ENCODE data around the gene ISM2. TPM values are rescaled to one million over a fixed set of nuclear protein-coding genes. Genes with fewer than 3 reads are reported as not detected.

ISM2 gene
- total and polyA plus RNA-seq, 2 of the 13 experiments (the other 11 are each of a cell fraction or from before 2014, with no cell fraction given) = 1.8 to 40.7 TPM

DNA sequence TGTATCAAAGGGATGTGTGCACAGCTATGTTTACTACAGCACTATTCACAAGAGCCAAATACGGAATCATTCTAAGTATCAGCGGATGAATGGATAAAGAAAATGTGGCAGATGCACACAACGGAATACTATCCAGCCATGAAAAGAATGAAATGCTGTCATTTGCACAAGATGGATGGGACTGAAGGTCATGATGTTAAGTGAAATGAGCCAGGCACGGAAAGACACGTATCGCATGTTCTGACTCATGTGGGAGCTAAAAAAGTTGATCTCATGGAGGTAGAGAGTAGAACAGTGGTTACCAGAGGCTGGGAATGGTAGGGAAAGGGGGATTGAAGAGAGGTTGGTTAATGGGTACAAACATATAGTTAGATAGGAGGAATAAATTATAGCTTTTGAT is 25.9 kb upstream of the ISM2 start:
- Histone ChIP-seq H3K79me2 (ENCODE audit: insufficient read depth, low read length) (no peaks in the 10 kb centered on the region), H3K27ac (ENCODE audit: extremely low read length, insufficient read depth, low read length) (no peak overlapping the region), H3K4me3 (replicated peaks in 1 of 3; ENCODE audit: insufficient read depth in 1 of 3, low read depth in 2 of 3, low read length in 3 of 3) (no peak overlapping the region), H3K36me3 (replicated peaks in 1 of 2; ENCODE audit: control insufficient read depth in 1 of 2, insufficient read depth in 2 of 2, low read length in 2 of 2) (peaks cover 6 to 17% of the 10 kb centered on the region in 2 experiments), H4K20me1 (ENCODE audit: insufficient read depth, low read length) (no peaks in the 10 kb centered on the region), H3K4me1 (ENCODE audit: insufficient read depth, low read length) (peaks cover 14% of the 10 kb centered on the region), H3K9ac (ENCODE audit: insufficient read depth, low read depth, low read length) (no peak overlapping the region), H3K27me3 (ENCODE audit: control insufficient read depth in 1 of 2, insufficient read depth in 2 of 2, low read length in 2 of 2) (no peaks in the 10 kb centered on the region; a peak in 1 of 5 replicates), H3K4me2 (ENCODE audit: low read depth, low read length) (no peak overlapping the region), H2AFZ (ENCODE audit: low read length) (no peak overlapping the region), H3K9me3 (ENCODE audit: low read length) (no peaks in the 10 kb centered on the region)
- ATAC-seq (no peak), FAIRE-seq (no peak), DNase-seq (ENCODE audit: low spot score) (no peak)
- 82% methylated on average over 6 of the region's 6 CpGs for WGBS (ENCODE audit: low lambda C conversion rate)
- in situ Hi-C loops (cut with HindIII; ENCODE audit: extremely low pct_ligation_motif_present, low pct_unique_long_range_greater_than_20kb) = no loop called here
- ChIA-PET CTCF (ENCODE audit: low intra/inter-chr PET ratio, low total read pairs) (no interaction called here), POLR2A (no interaction called here)
- BruUV-seq (replicated peaks) = no TSS peak
- intact Hi-C loops (cut with micrococcal nuclease; ENCODE audit: unreplicated experiment) = no loop called here
- TF ChIP-seq, protein P1, sequence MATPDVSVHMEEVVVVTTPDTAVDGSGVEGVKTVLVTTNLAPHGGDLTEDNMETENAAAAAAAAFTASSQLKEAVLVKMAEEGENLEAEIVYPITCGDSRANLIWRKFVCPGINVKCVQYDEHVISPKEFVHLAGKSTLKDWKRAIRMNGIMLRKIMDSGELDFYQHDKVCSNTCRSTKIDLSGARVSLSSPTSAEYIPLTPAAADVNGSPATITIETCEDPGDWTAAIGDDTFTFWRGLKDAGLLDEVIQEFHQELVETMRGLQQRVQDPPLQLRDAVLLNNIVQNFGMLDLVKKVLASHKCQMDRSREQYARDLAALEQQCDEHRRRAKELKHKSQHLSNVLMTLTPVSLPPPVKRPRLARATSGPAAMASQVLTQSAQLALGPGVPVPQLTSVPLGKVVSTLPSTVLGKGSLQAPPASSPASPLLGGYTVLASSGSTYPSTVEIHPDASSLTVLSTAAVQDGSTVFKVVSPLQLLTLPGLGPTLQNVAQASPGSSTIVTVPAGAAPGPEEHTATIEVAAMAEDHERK (CRISPR knock-in tag; IDR thresholded peaks at IDR 0.05; ENCODE audit: low read depth) = no peak
- TF ChIP-seq, protein P2, sequence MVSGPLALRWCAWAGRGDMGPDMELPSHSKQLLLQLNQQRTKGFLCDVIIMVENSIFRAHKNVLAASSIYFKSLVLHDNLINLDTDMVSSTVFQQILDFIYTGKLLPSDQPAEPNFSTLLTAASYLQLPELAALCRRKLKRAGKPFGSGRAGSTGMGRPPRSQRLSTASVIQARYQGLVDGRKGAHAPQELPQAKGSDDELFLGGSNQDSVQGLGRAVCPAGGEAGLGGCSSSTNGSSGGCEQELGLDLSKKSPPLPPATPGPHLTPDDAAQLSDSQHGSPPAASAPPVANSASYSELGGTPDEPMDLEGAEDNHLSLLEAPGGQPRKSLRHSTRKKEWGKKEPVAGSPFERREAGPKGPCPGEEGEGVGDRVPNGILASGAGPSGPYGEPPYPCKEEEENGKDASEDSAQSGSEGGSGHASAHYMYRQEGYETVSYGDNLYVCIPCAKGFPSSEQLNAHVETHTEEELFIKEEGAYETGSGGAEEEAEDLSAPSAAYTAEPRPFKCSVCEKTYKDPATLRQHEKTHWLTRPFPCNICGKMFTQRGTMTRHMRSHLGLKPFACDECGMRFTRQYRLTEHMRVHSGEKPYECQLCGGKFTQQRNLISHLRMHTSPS (CRISPR knock-in tag; IDR thresholded peaks at IDR 0.05; ENCODE audit: low read depth) = no peak
- TF ChIP-seq ASH2L (IDR thresholded peaks at IDR 0.05; ENCODE audit: insufficient read length, low read depth, low read length) (no peak), EZH2 (conservative IDR thresholded peaks at IDR 0.05; ENCODE audit: low read depth, low read length) (no peak), ZBTB7A (CRISPR knock-in tag; IDR thresholded peaks at IDR 0.05) (no peak), RXRA (CRISPR knock-in tag; IDR thresholded peaks at IDR 0.05) (no peak), FOXK2 (IDR thresholded peaks at IDR 0.05) (no peak), ZNF891 (CRISPR knock-in tag; IDR thresholded peaks at IDR 0.05) (no peak), DNMT1 (CRISPR knock-in tag; IDR thresholded peaks at IDR 0.05) (no peak), GTF2F1 (IDR thresholded peaks at IDR 0.05; ENCODE audit: low read length) (no peak), SIN3B (IDR thresholded peaks at IDR 0.05; ENCODE audit: low read length) (no peak), FOXA3 (CRISPR knock-in tag; IDR thresholded peaks at IDR 0.05) (no peak), YY1 (IDR thresholded peaks at IDR 0.05; ENCODE audit: insufficient read depth, insufficient replicate concordance, low read depth, low read length) (no peak)
- TF ChIP-seq, protein P3, sequence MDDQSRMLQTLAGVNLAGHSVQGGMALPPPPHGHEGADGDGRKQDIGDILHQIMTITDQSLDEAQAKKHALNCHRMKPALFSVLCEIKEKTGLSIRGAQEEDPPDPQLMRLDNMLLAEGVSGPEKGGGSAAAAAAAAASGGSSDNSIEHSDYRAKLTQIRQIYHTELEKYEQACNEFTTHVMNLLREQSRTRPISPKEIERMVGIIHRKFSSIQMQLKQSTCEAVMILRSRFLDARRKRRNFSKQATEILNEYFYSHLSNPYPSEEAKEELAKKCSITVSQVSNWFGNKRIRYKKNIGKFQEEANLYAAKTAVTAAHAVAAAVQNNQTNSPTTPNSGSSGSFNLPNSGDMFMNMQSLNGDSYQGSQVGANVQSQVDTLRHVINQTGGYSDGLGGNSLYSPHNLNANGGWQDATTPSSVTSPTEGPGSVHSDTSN (CRISPR knock-in tag; IDR thresholded peaks at IDR 0.05; ENCODE audit: borderline replicate concordance) = no peak
- TF ChIP-seq, protein P4, sequence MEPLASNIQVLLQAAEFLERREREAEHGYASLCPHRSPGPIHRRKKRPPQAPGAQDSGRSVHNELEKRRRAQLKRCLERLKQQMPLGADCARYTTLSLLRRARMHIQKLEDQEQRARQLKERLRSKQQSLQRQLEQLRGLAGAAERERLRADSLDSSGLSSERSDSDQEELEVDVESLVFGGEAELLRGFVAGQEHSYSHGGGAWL (CRISPR knock-in tag; IDR thresholded peaks at IDR 0.05) = no peak
- TF ChIP-seq, protein P5, sequence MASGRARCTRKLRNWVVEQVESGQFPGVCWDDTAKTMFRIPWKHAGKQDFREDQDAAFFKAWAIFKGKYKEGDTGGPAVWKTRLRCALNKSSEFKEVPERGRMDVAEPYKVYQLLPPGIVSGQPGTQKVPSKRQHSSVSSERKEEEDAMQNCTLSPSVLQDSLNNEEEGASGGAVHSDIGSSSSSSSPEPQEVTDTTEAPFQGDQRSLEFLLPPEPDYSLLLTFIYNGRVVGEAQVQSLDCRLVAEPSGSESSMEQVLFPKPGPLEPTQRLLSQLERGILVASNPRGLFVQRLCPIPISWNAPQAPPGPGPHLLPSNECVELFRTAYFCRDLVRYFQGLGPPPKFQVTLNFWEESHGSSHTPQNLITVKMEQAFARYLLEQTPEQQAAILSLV (CRISPR knock-in tag; IDR thresholded peaks at IDR 0.05; ENCODE audit: borderline replicate concordance) = no peak

All from HepG2 (cell line).